ENCODE data around the gene CAMTA1. TPM values are rescaled to one million over a fixed set of nuclear protein-coding genes. Genes with fewer than 3 reads are reported as not detected.
"Not testable (repeated sequence)": the region's sequence is repeated elsewhere in the genome, so short reads cannot be mapped to it uniquely, and the experiment has no call there.

The CAMTA1 gene
- polyA plus RNA-seq, 5 donors, result 41.0 to 56.5 (median 48.5) TPM

DNA sequence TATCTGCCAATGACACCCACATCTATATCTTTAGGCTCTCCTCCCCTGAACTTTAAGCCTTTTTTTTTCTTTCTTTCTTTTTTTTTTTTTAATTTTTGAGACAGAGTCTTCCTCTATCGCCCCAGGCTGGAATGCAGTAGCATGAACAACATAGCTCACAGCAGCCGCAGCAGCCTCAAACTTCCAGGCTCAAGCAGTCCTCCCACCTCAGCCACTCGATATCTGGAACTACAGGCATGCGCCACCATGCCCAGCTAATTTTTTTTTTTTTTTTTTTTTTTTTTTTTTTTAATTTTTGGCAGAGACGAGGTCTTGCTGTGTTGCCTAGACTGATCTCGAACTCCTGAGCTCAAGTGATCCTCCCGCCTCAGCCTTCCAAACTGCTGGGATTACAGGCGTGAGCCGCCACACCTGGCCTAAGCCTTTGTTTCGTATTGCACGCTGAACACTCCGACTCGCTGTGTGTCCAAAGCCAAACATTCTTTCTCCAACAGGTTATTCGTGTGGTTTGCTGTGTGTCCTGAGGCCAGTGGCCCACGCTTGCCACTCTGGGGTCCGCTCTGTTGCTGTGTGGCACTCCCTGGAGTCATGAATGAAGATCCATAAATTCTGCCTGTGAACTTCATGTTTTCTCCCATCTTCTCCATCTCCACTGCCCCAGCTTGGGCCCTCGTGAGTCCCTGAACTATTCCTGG, 119.4 kb downstream of the CAMTA1 start:
- no peak for DNase-seq

DNA sequence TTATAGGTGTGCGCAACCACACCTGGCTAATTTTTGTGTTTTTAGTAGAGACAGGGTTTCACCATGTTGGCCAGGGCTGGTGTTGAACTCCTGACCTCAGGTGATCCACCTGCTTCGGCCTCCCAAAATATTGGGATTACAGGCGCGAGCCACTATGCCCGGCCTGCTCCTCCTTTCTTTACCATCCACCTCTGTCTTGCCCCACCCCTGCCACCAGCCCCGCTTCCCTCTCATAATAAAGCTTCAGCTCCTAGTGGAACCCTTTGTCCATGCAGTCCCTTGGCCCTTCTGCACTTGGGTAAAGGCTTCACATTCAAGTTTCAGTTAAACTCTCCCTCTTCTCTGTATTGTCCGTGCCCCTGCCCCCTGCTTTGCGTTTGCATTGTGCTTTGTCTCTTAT, 120.1 kb downstream of the CAMTA1 start:
- DNase-seq, result no peak

DNA sequence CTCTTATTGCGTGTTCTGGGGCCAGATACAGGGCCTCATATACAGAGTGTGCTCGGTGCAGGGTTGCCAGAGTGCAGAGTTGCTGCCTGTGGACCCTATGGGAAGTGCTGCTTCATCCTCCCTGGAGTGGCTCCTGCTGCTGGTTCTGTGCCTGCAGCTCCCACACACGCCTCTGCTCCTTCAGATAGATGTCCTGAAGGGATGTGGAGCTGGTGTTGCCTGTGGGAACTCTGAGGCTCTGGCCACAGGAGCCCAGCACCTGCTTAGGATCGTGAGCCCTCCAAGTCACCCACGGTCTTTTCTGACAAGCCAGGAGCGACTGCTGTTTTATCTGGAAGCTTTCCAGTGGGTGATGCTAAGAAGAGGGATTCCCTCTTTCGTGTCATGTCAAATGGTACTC, 120.5 kb downstream of the CAMTA1 start:
- no peak for DNase-seq

DNA sequence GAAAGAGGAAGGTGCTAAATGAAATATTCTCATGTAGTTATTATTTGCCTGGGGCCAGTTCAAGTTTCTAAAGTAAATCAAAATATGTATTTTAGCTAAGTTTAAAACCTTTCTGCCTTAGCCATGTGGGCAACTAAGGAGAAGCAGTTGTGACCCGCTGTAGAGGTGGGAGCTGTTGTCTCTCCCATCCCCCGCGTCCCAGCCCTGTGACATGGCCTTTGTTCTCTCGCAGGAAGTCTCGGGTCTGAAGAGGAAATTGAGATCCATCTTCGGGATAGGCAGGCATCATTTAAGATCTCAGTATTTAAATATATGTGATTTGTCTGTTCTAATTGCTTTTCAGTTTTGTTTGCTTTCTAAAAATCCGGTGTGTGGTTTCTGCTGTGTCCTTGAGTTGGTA, 121.5 kb downstream of the CAMTA1 start:
- DNase-seq, result no peak

DNA sequence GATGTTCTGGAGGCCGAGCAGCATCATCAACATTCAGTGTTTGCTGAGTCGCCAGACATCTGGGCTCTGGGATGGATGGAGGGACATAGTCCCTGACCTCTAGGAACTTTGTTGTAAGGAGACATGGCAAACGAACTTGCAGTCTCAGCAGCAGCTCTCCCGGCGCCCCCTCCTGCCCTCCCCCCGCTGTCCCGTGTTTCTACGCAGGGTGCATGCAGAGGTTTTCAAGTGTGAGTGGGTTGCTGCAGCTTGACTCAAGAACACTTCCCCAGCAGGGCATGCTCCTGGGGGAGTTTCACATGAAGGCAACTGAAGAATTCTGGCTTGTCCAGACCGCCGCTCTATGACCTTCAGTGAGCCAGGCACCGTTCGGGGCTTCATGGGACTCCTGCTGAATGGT, 121.9 kb downstream of the CAMTA1 start:
- DNase-seq, result no peak

DNA sequence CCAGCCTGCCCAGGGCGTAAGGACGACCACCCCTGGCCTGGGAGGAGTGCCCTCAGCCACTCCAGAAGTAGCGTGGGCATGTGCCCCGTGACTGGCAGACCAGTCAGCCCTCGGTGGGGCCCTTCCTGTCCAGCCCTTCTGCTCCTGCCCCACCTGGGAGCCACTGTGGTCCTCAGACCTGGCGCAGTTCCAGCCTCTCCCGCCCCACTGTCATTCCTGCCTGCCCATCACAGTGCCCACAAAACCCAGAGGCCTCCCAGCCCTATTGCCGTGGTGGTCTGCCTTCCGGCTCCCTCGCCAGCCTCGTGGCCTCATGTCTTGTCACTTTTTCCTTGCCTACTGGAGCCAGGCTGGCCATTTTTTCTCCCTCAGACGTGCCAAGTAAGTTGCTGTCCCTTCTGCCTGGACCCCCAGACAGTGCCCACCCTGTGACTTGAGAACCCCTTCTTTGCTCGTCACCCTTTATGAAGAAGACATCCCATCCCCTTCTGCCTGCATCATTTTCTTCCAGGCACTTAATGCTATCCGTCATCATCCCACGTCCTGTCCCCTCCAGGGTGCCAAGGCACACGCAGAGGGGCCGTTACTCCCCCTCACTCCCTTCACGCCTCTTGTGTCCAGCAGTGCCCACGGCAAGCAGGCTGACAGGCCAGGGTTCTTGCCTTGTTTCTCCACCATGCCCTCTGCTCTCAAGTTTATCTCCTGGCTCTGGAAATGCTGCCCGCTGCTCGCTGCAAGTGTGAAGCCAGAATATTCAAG, 122.6 kb downstream of the CAMTA1 start:
- no peak for DNase-seq

DNA sequence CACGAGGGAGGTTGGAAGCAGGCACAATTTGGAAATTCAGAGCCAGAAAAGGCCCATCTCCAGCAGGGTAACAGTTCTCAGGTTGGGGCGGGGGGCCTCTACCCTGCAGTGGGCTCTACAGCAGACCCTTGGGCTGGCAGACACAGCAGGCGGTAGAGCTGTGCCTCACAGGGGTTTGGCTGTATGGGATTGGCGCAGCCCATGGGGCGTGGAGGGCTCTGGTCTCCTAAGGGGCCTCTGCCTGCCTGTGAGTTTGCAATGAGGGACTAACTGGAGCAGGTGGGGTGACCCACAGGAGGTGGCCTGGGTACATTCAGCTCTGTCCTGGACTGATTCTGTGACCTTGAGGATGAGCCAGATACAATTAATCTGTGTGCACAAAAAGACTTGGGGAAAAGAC, 124.1 kb downstream of the CAMTA1 start:
- DNase-seq, result no peak

DNA sequence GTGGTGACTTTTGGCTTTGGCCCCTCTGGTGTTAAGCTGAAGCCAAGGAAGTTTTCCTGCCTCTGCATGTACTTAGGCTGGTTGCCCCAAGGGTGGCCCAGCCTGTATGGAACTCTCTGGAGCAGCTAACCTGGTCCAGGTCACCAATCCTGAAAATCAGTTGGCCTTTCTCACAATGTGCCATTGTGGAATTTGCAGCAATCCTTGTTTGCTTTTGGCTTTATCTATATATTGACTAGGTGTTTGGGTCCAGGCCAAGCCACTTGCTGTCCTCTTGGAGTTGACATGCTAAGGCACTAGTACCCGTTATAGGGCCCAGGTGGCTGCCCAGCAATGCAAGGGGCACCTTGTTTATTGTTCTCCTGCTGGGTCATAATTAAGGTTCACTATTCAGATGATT, 124.6 kb downstream of the CAMTA1 start:
- DNase-seq, result no peak

DNA sequence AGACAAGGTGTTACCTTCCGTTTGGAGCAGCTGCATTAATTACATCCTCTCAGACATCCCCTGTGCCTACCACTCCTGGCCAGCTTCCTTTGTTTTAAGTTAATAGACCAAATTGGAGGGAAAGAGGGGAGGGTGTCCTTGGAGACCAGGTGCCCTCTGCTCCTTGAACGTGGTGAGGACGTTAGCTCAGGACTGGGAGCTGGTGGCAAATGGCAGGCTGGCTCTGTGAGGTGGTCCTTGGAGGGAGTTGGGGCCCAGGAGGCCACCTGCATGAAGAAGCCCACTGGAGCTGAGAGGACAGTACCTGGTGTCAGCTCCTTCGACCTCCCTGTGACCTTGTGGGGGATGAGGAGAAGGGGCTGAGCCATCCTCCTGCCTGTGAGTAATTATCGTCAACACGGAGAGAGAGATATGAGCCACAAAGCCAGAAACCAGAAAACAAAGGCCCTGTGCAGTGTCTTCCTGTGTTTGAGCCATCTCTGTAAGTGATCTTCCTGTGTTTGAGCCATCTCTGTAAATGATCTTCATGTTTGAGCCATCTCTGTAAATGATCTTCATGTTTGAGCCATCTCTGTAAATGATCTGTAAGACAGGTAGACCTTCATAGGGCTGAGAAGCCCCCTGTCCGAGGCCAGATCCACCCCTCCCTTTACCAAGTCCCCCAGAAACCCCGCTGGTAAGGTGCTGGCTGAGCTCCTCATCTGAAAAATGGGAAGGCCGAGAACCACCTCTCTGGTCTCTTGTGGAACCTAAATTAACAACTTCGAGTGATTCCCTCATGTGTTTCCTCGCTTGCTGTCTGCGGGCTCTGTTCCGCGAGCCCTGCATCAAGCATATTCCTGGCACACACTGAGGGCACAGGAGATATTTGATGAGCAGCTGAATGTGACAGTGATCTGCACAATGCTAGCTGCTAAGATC, 126.0 kb downstream of the CAMTA1 start:
- DNase-seq, result no peak

DNA sequence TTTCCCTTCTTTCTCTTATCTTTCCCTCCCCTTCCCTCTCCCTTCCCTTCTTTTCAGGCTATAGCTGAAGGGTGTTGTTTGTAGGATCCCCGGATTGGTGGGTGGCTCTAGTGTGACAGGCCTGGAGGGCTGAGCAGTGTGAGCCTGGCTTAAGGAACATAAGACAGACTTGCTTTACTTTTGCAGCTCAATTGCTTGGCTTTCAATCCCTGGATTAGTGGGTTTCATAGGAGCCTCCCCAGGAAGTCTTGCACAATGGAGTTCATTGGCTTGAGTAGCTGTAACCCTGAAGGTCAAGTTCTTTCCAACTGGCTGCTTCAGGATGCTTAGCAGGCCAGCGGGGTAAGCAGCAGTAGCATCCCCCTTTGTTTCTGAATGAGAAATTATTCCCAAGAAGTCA, 126.7 kb downstream of the CAMTA1 start:
- peak; percentile 20 to 58 for DNase-seq

DNA sequence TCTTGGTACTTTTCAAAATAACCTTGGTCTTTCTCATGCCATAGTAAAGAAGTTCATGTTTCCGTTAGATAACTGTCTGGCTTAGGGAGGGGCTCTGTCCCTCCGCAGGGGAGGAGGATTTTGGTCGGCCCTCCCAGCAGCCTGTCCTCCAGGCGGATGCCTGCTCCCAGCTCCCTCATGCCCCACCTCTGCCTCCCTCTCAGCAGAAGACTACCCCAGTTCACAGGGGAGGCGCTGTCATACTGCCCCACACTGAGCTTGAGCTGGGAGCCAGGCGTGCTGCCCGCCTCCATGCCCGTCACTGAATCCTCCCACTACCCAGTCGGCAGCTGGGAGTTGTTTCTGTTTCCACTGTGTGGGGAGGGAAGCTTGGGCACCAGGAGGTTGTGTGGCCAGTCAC, 127.3 kb downstream of the CAMTA1 start:
- no peak for DNase-seq

DNA sequence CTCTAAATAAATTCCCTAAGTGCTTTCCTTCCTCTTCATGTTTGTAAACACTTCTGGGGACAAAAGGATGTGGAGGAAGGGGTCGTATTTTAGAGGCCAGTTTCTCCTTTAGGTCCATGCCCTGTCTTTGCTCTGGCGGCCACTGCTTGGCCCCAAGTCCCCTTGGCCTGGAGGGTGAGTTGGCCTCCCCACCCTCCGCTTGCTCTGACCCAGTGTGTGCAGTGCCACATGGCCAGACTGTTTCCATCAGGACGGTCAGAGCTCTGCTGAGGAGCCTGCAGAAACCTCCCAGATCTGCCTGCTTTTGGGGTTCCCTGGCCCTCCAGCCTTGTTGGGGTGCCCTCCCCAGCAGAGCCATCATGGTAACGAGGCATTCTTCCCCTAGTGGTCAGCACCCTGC, 127.8 kb downstream of the CAMTA1 start:
- DNase-seq, result no peak

DNA sequence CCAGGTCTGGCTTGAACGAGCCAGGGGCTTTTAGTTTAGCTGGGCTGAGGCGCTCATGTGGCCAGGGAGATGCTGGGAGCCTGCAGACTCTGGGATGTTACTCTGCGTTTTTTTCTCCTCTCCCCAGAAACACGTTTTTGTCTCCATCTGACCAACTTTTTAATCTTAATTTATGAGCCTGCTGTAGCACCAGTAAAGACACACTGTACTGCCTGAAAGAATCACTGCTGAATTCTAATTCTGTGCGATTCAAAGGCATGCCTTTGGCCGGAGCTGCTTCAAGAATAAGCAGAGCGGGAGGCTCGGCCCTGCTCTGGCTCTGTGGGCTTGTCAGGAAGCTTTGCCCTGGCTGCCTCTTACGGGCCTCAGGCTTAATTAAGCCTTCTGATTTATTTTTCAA, 129.5 kb downstream of the CAMTA1 start:
- DNase-seq, result no peak

DNA sequence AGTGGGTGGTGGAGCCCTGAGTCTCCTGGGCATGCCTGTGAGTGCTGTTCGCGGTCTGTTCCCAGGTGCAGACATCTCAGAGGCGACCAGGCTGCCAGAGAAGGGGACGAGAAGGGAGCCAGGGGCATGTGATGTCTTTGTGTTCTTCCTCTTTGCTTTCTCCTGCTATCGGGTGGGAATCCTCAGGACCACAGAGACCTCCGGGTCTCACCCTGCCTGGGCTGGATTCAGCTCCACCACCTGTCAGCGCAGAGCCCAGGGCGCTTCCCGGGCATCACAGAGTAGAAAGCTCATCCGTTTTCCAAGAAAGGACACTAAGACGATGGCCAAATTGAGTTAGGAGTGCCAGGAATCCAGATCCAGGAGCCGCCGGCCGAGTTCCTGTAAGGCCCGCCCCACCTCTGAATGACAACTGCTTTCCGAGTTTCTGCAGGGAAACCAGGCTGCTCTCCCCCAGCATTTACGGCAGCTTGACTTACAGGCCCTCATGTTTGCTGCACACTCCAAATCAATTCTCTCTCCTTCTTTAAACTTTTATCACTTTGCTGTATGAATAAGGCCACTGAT, 130.8 kb downstream of the CAMTA1 start:
- no peak for DNase-seq

DNA sequence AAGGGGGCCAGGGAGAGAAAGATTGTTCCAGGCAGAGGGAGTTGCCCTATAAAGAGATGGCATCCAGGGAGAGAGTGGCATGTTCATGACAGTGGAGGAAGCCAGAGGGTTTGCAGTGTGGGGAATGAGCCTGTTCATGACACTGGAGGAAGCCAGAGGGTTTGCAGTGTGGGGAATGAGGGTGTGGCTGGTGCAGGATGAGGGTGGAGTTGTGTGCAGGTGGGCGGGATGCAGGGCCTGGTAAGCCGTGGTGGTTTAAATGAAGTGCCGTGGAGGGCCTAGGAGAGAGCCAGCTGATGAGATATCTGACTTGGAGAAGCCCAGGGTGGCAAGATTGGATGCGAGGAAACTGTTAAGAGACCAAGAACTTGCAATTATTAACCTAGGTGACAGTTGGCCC, 131.8 kb downstream of the CAMTA1 start:
- no peak for DNase-seq

DNA sequence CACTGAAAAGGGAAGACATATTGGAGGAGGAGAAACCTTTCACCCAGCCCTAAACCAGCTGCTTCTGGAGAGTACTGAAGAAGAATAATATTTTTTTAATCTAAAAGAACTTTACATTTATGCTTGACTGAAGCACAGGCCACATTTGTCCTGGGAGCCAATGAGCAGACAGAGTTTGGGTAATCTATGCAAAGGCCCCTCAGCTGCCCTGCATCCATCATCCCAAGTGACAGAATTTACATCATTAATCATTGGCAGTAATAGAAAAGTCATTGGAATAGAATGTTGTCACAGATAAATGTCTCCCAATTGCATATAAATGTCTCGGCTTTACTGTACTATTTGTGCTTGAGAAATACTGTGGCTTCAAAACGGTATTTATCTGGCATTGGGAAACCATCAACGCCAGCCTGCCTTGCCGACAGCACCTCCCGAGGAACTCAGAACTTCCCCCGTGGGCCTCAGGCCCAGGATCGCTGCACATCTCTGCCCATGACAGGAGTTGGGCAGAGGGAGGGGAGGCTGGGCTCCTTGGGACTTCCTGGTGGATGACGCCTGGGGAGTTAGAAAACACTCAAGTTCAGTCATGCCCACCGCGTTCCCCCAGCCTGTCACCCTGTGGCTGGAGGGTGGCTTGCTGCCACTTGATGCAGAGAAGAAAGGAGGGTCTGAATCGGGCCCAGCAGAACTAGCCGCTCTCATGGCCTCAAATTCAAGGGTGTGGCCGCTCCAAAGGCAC, 133.1 kb downstream of the CAMTA1 start:
- no peak for DNase-seq

DNA sequence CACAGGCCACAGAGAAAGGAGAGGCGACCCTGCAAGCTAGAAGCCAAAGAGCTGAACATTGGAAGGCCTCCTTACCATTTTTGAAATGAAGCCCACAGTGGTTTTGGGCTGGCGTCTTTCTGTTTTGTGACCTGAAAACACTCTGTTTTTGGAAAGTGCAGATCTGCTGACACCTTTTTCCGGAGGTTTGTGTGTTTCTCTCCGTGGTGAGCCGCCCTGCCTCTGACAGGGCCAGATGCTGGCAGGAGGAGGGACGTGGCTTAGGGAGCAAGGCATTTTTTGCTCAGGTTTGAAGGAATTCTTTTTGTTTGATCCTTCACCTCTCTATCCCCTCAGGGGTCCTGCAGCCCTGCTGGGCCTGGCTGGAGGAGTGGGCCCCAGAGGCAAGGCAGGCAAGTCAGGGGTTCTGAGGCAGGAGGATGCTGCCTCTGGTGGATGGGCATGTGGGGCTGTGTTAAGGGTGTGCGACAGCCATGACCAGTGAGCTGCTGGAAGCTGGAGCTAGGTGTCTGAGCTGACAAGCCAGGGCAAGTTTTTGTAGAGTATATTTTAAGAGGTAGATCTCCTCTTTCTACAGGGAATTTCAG, 133.8 kb downstream of the CAMTA1 start:
- DNase-seq, result no peak

DNA sequence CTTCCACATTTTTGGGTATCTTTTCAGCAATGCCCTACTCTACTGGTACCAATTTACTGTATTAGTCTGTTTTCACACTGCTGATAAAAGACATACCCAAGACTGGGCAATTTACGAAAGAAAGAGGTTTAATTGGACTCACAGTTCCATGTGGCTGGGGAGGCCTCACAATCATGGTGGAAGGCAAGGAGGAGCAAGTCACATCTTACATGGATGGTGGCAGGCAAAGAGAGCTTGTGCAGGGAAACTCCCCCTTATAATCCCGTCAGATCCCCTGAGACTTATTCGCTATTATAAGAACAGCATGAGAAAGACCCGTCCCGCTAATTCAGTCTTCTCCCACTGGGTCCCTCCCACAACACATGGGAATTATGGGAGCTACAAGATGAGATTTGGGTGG, 136.3 kb downstream of the CAMTA1 start:
- DNase-seq, result not testable (repeated sequence)

DNA sequence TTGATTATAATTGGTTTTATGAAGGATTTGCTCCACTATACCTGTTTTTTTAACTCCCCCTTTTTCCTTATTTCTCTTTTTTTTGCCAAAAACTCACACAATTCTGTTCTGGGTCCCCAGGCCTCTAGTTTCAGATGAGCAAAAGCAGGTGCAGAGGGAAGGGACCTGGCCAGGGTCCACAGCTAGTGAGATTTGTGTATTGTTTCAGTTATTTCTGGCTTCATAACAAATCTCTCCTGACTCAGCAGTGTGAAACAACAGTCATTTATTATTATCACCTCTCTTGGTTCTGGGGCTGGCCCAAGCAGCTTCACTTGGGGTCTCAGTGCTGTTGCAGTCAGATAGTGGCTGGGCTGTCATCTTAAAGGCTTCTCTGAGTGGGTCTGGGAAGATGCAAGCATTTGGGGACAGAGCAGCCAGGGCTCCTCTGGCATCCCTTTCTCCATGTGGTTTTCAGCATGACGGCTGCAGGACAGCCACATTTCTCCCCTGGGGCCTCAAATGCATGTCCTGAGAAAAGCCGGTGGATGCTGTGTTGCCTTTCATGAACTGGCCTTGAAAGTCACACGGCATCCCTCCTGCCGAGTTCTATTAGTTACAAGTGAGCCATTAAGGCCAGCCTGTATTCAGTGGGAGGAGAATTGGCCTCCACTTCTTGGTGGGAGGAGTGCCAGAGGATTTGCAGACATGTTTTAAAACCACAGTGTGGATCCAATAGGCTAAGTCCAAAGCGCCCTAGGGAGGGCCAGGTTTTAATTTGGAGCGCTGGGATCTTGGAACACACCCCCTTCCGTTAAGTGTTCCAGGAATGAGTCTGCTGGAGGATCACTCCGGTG, 137.1 kb downstream of the CAMTA1 start:
- no peak for DNase-seq

DNA sequence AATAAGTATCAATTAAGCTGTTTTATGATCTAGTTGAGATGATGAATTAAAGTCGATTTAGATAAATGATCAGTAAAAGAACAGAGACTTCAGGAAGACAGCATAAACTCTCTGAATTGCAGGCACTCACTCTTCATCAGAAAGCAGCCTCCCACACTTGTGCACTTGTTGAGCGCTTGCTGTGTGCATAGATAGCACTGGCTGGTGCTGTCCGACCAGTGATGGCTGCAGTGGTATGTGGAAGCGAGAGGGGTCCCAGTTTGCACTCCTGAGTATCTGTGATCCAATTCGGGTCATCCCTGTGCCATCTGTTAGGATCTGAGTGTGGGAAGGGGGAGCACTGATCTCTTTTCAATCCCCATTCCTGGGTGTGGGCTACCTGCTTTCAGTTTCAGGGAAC, 137.8 kb downstream of the CAMTA1 start:
- DNase-seq, result no peak
